DMS114 treated with DMSO at 0.1 percent for 48 hours (cell line): ENCODE data around the gene OR13A1.
"Not testable (repeated sequence)": the region's sequence is repeated elsewhere in the genome, so short reads cannot be mapped to it uniquely, and the experiment has no call there.

Source experiments
- DNase-seq: peaks from one replicate; lab custom pipeline; 2025; ENCODE audit not compliant: unreplicated experiment; lab: John Stamatoyannopoulos, UW

OR13A1 gene, protein sequence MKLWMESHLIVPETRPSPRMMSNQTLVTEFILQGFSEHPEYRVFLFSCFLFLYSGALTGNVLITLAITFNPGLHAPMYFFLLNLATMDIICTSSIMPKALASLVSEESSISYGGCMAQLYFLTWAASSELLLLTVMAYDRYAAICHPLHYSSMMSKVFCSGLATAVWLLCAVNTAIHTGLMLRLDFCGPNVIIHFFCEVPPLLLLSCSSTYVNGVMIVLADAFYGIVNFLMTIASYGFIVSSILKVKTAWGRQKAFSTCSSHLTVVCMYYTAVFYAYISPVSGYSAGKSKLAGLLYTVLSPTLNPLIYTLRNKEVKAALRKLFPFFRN

DNA sequence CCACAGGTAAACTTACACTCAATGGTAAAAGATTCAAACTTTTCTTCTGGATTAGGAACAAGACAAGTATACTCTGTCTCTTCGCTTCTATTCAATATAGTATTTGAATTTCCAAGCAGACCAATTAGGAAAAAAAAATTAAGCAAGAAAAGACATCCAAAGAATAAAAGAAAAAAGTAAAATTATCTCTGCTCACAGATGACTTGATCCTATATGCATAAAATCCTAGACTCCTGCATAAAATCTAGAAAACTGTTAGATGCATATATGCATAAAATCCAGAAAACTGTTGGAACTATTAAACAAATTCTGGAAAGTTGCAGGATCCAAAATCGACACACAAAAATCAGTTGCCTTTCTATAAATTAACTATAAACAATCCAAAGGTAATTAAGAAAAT lies at the start of gene OR13A1:
Gene OR13A1, minus strand, starts transcription at position 101 of the 400 bp plus-strand sequence. CDS start 11,186 bp downstream, outside the sequence.
- no peak for DNase-seq

DNA sequence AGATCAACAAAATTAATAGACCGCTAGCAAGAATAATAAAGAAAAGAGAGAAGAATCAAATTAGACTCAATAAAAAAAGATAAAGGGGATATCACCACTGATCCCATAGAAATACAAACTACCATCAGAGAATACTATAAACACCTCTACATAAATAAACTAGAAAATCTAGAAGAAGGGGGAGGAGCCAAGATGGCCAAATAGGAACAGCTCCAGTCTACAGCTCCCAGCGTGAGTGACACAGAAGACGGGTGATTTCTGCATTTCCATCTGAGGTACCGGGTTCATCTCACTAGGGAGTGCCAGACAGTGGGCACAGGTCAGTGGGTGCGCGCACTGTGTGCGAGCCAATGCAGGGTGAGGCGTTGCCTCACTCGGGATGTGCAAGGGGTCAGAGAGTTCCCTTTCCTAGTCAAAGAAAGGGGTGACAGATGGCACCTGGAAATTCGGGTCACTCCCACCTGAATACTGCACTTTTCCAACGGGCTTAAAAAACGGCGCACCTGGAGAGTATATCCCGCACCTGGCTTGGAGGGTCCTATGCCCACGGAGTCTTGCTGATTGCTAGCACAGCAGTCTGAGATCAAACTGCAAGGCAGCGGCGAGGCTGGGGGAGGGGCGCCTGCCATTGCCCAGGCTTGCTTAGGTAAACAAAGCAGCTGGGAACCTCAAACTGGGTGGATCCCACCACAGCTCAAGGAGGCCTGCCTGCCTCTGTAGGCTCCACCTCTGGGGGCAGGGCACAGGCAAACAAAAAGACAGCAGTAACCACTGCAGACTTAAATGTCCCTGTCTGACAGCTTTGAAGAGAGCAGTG lies 46.8 kb upstream of the OR13A1 start:
- not testable (repeated sequence) for DNase-seq

DNA sequence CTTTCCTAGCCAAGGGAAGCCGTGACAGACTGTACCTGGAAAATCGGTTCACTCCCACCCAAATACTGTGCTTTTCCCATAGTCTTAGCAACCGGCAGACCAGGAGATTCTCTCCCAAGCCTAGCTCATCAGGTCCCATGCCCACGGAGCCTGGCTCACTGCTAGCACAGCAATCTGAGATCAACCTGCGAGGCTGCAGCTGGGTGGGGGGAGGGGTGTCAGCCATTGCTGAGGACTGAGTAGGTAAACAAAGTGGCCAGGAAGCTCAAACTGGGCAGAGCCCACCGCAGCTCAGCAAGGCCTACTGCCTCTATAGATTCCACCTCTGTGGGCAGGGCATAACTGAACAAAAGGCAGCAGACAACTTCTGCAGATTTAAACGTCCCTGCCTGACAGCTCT lies 43.6 kb upstream of the OR13A1 start:
- DNase-seq: not testable (repeated sequence)

DNA sequence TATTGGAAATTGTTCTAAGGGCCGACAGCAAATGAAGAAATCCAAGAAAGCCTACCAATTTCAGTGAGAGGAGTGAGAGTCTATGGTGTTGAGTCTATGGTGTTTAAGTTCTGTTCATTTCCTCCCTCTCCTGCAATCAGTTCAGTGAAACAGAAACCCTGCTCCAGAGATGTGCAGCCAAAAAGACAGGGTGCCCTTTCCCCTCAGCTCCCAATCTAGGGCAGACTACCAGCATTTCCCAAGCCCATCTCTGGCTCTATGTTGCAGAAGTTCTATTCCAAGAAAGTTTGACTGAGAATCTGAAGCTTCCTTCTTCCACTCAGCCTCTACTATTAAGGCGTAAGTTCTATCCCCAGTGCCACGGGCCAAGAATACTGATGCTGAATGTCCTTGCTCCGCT lies 40.1 kb upstream of the OR13A1 start:
- no peak for DNase-seq

DNA sequence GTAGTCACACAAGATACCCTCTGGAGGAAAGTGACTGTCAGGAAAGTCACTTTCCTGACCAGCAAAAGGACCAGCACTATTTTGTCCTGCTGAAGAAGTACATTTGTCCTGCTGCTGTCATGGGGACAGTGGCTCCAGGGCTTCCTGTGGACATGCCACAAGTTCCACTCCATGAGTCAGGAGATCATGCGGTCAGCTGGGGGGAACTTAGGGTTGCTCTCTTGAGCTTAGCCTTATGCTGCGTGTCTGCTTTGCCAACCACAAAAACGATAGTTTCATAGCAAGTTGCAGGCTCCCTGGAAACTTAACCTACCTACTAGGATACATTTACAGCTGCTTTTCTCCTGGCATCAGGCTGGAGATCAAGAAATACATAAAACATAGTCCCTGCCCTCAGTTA lies 38.9 kb upstream of the OR13A1 start:
- no peak for DNase-seq

DNA sequence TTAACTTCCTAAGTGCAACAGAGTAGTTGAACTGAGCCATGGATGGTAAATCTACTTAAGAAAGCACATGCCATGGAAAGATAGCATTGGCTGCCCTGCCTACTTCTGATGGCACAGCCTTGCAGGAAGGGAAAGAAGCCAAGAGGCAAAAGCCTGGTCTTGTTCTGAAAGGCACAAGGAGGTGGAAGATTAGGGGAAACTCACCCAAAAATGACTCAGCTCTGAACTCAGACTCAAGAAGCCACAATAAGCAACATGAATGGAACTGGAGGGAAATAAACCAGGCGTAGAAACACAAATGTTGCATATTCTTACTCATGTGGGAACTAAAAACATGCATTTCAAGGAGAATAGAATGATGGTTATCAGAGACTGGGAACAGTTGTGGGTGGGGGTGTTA lies 37.8 kb upstream of the OR13A1 start:
- no peak for DNase-seq

DNA sequence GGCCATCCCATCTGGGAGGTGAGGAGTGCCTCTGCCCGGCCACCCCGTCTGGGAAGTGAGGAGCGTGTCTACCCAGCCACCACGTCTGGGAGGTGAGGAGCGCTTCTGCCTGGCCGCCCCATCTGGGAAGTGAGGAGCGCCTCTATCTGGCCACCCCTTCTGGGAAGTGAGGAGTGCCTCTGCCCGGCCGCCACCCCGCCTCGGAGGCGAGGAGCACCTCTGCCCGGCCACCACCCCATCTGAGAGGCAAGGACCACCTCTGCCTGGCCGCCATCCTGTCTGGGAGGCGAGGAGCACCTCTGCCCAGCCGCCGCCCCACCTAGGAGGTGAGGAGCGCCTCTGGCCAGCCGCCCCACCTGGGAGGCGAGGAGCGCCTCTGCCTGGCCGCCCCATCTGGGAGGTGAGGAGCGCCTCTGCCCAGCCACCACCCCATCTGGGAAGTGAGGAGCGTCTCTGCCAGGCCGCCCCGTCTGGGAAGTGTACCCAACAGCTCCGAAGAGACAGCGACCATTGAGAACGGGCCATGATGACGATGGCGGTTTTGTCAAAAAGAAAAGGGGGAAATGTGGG lies 32.9 kb upstream of the OR13A1 start:
- DNase-seq: not testable (repeated sequence)

DNA sequence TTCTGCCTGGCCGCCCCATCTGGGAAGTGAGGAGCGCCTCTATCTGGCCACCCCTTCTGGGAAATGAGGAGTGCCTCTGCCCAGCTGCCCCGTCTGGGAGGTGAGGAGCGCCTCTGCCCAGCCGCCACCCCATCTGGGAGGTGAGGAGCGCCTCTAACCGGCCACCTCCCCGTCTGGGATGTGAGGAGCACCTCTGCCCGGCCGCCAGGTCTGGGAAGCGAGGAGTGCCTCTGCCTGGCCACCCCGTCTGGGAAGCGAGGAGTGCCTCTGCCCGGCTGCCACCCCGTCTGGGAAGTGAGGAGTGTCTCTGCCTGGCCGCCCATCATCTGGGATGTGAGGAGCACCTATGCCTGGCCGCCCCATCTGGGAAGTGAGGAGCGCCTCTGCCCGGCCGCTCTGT lies 32.1 kb upstream of the OR13A1 start:
- DNase-seq: not testable (repeated sequence)

DNA sequence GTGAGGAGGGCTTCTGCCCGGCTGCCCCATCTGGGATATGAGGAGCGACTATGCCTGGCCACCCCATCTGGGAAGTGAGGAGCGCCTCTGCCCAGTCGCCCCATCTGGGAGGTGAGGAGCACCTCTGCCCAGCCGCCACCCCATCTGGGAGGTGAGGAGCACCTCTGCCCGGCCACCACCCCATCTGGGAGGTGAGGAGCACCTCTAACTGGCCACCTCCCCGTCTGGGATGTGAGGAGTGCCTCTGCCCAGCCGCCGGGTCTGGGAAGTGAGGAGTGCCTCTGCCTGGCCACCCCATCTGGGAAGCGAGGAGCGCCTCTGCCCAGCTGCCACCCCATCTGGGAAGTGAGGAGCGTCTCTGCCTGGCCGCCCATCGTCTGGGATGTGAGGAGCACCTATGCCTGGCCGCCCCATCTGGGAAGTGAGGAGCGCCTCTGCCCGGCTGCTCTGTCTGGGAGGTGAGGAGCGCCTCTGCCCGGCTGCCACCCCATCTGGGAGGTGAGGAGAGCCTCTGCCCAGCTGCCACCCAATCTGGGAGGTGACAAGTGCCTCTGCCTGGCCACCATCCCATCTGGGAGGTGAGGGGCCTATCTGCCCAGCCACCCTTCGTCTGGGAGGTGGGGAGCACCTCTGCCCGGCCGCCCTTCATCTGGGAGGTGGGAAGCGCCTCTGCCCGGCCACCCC lies 31.4 kb upstream of the OR13A1 start:
- not testable (repeated sequence) for DNase-seq

DNA sequence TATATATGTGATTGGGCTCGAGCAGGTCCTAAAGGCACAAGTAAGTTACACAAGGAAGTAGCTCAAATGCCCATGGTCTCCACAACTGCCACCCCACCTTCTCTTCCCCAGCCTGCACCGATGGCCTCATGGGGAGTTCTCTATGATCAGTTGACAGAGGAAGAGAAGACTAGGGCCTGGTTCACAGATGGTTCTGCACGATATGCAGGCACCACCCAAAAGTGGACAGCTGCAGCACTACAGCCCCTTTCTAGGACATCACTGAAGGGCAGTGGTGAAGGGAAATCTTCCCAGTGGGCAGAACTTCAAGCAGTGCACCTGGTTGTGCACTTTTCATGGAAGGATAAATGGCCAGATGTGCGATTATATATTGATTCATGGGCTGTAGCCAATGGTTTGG lies 25.0 kb upstream of the OR13A1 start:
- DNase-seq: not testable (repeated sequence)

DNA sequence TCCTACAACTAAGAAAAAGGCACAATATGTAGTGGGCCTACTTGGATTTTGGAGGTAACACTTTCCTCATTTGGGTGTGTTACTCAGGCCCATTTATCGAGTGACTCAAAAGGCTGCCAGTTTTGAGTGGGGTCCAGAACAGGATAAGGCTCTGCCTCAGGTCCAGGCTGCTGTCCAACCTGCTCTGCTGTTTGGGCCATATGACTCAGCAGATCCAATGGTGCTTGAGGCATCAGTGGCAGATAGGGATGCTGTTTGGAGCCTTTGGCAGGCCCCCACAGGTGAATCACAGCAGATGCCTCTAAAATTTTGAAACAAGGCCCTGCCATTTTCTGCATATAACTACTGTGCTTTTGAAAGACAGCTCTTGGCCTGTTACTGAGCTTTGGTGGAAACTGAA lies 24.5 kb upstream of the OR13A1 start:
- DNase-seq: no peak

DNA sequence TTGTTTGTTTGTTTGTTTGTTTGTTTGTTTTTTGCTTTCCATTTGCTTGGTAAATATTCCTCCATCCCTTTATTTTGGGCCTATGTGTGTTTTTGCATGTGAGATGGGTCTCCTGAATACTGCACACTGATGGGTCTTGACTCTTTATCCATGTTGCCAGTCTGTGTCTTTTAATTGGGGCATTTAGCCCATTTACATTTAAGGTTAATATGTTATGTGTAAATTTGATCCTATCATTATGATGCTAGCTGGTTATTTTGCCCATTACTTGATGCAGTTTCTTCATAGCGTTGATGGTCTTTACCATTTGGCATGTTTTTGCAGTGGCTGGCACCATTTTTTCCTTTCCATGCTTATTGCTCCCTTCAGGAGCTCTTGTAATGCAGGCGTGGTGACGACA lies 16.4 kb upstream of the OR13A1 start:
- not testable (repeated sequence) for DNase-seq

DNA sequence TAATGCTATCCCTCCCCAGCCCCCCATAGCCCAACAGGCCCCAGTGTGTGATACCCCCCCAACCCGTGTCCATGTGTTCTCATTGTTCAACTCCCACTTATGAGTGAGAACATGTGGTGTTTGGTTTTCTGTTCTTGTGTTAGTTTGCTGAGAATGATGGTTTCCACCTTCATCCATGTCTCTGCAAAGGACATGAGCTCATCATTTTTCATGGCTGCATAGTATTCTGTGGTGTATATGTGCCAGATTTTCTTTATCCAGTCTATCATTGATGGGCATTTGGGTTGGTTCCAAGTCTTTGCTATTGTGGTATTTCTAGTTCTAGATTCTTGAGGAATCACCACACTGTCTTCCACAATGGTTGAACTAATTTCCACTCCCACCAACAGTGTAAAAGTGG lies 11.5 kb upstream of the OR13A1 start:
- DNase-seq: not testable (repeated sequence)

DNA sequence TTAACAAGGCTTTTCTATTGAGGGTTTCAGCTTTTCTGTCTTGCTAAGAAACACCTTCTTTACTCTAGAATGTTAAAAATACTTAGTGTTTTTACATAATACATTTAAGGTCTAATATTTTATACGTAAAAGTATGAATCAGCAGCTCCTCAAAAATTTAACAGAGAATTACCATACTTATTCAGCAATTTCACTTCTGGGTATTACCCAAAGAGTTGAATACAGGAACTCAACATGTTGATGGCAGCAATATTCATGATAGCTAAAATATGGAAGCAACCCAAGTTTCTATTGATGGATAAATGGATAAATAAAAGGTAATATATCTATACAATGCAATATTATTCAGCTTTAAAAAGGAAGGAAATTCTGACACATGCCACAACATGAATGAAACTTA lies 9.7 kb upstream of the OR13A1 start:
- no peak for DNase-seq

DNA sequence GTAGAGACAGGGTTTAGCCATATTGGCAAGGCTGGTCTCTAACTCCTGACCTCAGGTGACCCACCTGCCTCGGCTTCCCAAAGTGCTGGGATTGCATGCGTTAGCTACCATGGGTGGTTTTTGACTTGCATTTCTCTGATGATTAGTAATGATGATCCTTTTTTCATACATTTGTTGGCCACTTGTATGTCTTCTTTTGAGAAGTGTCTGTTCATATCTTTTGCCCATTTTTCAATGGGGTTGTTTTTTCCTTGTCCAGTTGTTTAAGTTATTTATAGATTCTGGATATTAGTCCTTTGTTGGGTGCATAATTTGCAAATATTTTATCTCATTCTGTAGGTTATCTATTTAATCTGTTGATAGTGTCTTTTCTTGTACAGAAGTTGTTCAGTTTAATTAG lies 4.3 kb upstream of the OR13A1 start:
- DNase-seq: no peak

DNA sequence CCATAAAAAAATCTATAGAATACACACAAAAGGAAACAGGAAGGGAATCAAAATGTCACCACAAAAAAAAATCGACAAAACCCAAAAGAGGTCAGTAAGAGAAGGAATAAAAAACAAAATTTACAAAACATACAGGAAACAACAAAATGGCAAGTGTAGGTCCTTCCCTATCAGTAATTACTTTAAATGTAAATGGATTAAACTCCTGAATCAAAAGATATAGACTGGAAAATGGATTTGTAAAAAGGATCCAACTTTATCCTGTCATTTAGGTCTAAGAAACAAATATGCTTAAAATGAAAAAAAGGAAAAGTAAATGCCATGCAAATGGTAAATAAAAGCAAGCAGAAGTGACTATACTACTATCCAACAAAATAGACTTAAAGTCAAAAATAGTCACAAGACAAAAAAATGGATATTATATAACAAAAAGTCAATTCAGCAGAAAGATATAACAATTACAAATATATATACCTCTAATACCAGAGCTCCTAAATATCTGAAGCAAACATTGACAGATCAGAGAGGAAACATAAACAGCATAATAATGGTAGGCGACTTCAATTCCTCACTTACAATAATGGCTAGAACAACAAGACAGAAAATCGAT lies 2.0 kb downstream of the OR13A1 start:
- no peak for DNase-seq

DNA sequence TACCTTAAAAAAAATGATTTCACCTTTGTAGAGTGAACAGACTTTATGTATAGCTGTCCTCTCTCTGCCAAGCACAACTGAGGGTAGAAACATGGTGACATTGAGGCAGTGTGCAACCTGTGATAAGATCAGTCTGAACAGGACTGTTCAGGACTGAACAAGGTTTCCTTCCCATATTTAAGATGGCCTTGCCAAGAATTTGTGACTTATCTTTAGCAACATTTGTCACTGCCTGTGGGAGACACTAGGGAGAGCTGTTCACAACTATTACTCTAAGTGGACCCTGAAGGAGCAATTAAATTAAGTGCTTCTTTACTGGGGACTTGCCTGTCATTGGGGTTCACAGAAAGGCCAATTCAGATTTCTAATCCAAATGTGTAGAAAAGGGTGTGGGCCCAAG lies 6.7 kb downstream of the OR13A1 start:
- DNase-seq: no peak

DNA sequence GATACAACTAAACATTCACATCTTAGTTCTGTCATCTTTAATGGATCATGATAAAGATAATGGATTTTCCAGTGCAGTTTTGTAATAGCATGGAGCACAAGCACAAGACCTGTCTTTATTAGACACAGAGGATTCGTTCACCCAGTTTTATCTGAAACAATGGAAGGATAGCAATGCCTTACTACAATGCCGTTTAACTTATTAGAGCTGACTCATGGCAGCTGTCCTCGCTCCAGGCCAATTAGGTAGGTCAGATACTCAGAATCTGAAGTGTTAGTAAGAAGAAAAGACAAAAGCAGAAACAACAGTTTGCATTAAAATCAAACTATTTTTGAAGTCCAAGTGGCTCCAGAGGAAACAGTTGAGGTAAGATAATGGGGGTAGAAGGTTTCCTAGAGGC lies 12.8 kb downstream of the OR13A1 start:
- no peak for DNase-seq

DNA sequence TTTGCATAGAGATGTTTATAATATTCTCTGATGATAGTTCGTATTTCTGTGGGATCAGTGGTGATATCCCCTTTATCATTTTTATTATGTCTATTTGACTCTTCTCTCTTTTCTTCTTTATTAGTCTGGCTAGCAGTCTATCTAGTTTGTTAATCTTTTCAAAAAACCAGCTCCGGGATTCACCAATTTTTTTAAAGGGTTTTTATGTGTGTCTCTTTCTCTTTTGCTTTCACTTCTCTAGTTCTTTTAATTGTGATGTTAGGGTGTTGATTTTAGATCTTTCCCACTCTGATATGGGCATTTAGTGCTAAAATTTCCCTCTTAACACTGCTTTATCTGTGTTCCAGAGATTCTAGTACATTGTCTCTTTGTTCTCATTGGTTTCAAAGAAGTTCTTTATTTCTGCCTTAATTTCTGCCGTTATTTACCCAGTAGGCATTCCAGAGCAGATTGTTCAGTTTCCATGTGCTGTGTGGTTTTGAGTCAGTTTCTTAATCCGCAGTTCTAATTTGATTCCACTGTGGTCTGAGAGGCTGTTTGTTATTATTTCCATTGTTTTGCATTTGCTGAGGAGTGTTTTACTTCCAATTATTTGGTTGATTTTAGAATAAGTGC lies 17.0 kb downstream of the OR13A1 start:
- DNase-seq: not testable (repeated sequence)

DNA sequence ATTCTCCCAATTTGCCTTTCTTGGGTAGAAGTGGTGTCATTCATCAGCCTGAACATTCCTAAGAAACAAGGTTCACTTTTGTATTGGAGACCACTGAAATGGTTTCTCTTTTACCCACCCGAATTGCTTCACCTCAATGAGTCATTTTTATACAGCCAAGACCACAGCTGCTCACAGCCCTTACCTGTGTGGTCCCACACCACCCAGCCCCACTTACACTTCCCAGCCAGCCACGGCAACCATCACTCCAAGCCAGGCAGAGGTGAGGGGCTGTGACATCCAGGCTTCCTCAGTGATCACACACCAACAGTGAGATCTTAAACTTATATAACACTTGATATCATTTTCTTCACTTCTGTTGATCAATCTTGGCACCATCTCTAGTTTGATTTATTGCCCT lies 20.7 kb downstream of the OR13A1 start:
- DNase-seq: no peak

DNA sequence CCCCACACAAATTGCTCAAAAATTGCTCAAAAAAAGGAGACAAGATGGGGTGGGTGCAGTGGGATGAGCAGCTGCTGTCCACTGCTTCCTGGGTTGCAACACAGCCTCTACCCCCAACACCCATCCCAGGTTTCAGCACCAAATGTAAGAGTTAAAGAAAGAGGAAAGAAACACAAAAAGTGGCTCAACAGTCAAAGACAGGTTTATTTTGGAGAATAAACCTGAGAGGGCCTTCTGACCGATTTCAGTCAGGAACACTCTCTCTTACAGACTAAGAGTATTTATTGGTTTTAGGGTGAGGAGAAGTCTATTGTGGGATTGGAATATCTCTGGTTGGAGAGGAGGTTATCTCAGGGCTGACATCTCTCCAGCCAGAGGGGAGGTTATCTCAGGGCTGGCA lies 28.4 kb downstream of the OR13A1 start:
- DNase-seq: no peak
